Lower leg skin (tissue), 3 donors: Measurements from ENCODE around the gene CYB561A3.

Experiments
- CTCF ChIP-seq, 3 donors: fragments of 450-650 bp; IDR thresholded peaks; one replicate each; pipeline ENCODE4 v1.5.1; 2016; ENCODE audit warnings: antibody characterized with exemption in 3 of 3, mild to moderate bottlenecking in 3 of 3, moderate library complexity in 2 of 3
- POLR2A ChIP-seq, 2 donors: fragments of 450-650 bp; IDR thresholded peaks; one replicate each; pipeline ENCODE4 v1.6.1; 2016 to 2017; ENCODE audit warnings: antibody characterized with exemption in 2 of 2, mild to moderate bottlenecking in 1 of 2, moderate library complexity in 1 of 2

- TF ChIP-seq CTCF (IDR thresholded peaks at IDR 0.05) (no peak), POLR2A (IDR thresholded peaks at IDR 0.05) (no peak)
These were observed 17.6 kb downstream of the CYB561A3 start for GRCh38 chr11:61343792-61344745.
